Measurements from ENCODE around the gene PCDHB2. TPM values are rescaled to one million over a fixed set of nuclear protein-coding genes. Genes with fewer than 3 reads are reported as not detected.
A peak's percentile ranks its signal among the peaks of the same experiment; 100 is the strongest.
"Not testable (repeated sequence)": the region's sequence is repeated elsewhere in the genome, so short reads cannot be mapped to it uniquely, and the experiment has no call there.

Gene PCDHB2
- total RNA-seq, 1 donor, result 1.4 TPM

- H3K4me1 ChIP-seq (ENCODE audit: insufficient read depth, low read length), result no peaks in the 10 kb centered on the region
- DNase-seq (ENCODE audit: insufficient read length, low spot score, missing footprints), result peak; percentile 76
- peak; percentile 46 for TF ChIP-seq CTCF (IDR thresholded peaks at IDR 0.05; ENCODE audit: extremely low read depth, low read depth, low read length)
- H3K4me3 ChIP-seq (ENCODE audit: insufficient read depth, low read length), result peak within 1 kb of the TSS; percentile 22
- H2AFZ ChIP-seq (ENCODE audit: low read length), result no peak within 1 kb of the TSS
- no peaks in the 10 kb centered on the region for H3K79me2 ChIP-seq (ENCODE audit: insufficient read depth, low read length)
- no peaks in the 10 kb centered on the region for H3K36me3 ChIP-seq (ENCODE audit: insufficient read depth, low read length)
- H3K27me3 ChIP-seq (ENCODE audit: insufficient read depth, low read length), result no peaks in the 10 kb centered on the region
- H3K4me2 ChIP-seq (ENCODE audit: insufficient read depth, low read length), result no peak within 1 kb of the TSS
- H4K20me1 ChIP-seq (ENCODE audit: insufficient read depth, low read length), result no peaks in the 10 kb centered on the region
- H3K27ac ChIP-seq (ENCODE audit: low read depth, low read length), result no peak within 1 kb of the TSS
- H3K9me3 ChIP-seq (ENCODE audit: low read depth, low read length), result no peaks in the 10 kb centered on the region
Observed at GRCh38 chr5:141100243-141100805, 5.9 kb downstream of the PCDHB2 start, which contains the start of gene PCDHB3. TSS of gene PCDHB3 (plus strand) at chr5:141100473. CDS start at chr5:141100650, 177 bp downstream.

- Histone ChIP-seq H3K36me3 (ENCODE audit: insufficient read depth, low read length) (no peaks in the 10 kb centered on the region), H3K27ac (ENCODE audit: low read depth, low read length) (no peak overlapping the region), H3K27me3 (ENCODE audit: insufficient read depth, low read length) (no peaks in the 10 kb centered on the region), H3K79me2 (ENCODE audit: insufficient read depth, low read length) (no peaks in the 10 kb centered on the region), H3K4me3 (ENCODE audit: insufficient read depth, low read length) (no peak overlapping the region), H3K9me3 (ENCODE audit: low read depth, low read length) (no peaks in the 10 kb centered on the region), H3K4me1 (ENCODE audit: insufficient read depth, low read length) (no peaks in the 10 kb centered on the region), H4K20me1 (ENCODE audit: insufficient read depth, low read length) (no peaks in the 10 kb centered on the region), H3K4me2 (ENCODE audit: insufficient read depth, low read length) (no peak overlapping the region), H2AFZ (ENCODE audit: low read length) (no peak overlapping the region)
- TF ChIP-seq CTCF (IDR thresholded peaks at IDR 0.05; ENCODE audit: extremely low read depth, low read depth, low read length), result no peak
- no peak for DNase-seq (ENCODE audit: insufficient read length, low spot score, missing footprints)
Observed at GRCh38 chr5:141101059-141101458, 6.6 kb downstream of the PCDHB2 start.

- not testable (repeated sequence) for H4K20me1 ChIP-seq (ENCODE audit: insufficient read depth, low read length); H3K27me3 ChIP-seq (ENCODE audit: insufficient read depth, low read length); H3K4me3 ChIP-seq (ENCODE audit: insufficient read depth, low read length); H2AFZ ChIP-seq (ENCODE audit: low read length); H3K79me2 ChIP-seq (ENCODE audit: insufficient read depth, low read length); H3K36me3 ChIP-seq (ENCODE audit: insufficient read depth, low read length); DNase-seq (ENCODE audit: insufficient read length, low spot score, missing footprints); H3K4me2 ChIP-seq (ENCODE audit: insufficient read depth, low read length); H3K27ac ChIP-seq (ENCODE audit: low read depth, low read length); H3K4me1 ChIP-seq (ENCODE audit: insufficient read depth, low read length); H3K9me3 ChIP-seq (ENCODE audit: low read depth, low read length)
Observed at GRCh38 chr5:141102070-141102469, 7.7 kb downstream of the PCDHB2 start.

- not testable (repeated sequence) for H3K36me3 ChIP-seq (ENCODE audit: insufficient read depth, low read length); H3K27ac ChIP-seq (ENCODE audit: low read depth, low read length); H3K4me3 ChIP-seq (ENCODE audit: insufficient read depth, low read length); H3K9me3 ChIP-seq (ENCODE audit: low read depth, low read length); DNase-seq (ENCODE audit: insufficient read length, low spot score, missing footprints); H3K27me3 ChIP-seq (ENCODE audit: insufficient read depth, low read length); H3K4me1 ChIP-seq (ENCODE audit: insufficient read depth, low read length); H3K4me2 ChIP-seq (ENCODE audit: insufficient read depth, low read length); H3K79me2 ChIP-seq (ENCODE audit: insufficient read depth, low read length); H4K20me1 ChIP-seq (ENCODE audit: insufficient read depth, low read length); H2AFZ ChIP-seq (ENCODE audit: low read length)
Observed at GRCh38 chr5:141102471-141102870, 8.1 kb downstream of the PCDHB2 start.

- H3K9me3 ChIP-seq (ENCODE audit: low read depth, low read length), result no peaks in the 10 kb centered on the region
- no peaks in the 10 kb centered on the region for H4K20me1 ChIP-seq (ENCODE audit: insufficient read depth, low read length)
- no peaks in the 10 kb centered on the region for H3K4me1 ChIP-seq (ENCODE audit: insufficient read depth, low read length)
- no peaks in the 10 kb centered on the region for H3K79me2 ChIP-seq (ENCODE audit: insufficient read depth, low read length)
- H3K27me3 ChIP-seq (ENCODE audit: insufficient read depth, low read length), result no peaks in the 10 kb centered on the region
- H3K36me3 ChIP-seq (ENCODE audit: insufficient read depth, low read length), result no peaks in the 10 kb centered on the region
- H3K4me2 ChIP-seq (ENCODE audit: insufficient read depth, low read length), result no peak overlapping the region
- no peak overlapping the region for H3K4me3 ChIP-seq (ENCODE audit: insufficient read depth, low read length)
- no peak for DNase-seq (ENCODE audit: insufficient read length, low spot score, missing footprints)
- no peak overlapping the region for H3K27ac ChIP-seq (ENCODE audit: low read depth, low read length)
- no peak overlapping the region for H2AFZ ChIP-seq (ENCODE audit: low read length)
- no peak for TF ChIP-seq CTCF (IDR thresholded peaks at IDR 0.05; ENCODE audit: extremely low read depth, low read depth, low read length)
Observed at GRCh38 chr5:141105350-141105749, 10.9 kb downstream of the PCDHB2 start.
